Karpas-422 (cell line): ENCODE measurements around the gene ZNF280A. TPM values are rescaled to one million over a fixed set of nuclear protein-coding genes. Genes with fewer than 3 reads are reported as not detected.
"Not testable (repeated sequence)": the region's sequence is repeated elsewhere in the genome, so short reads cannot be mapped to it uniquely, and the experiment has no call there.

ENCODE experiments used
- DNase-seq: peaks from one replicate; pipeline ENCODE4 v3.0.0-alpha.2; 2015
- H2AFZ ChIP-seq: fragments of 200-600 bp; sonication (generic); 2 replicates; pipeline ENCODE4 v1.6.1; 2014; ENCODE audit warnings: antibody characterized with exemption, low read length, mixed read lengths
- H3K27ac ChIP-seq: fragments of 200-600 bp; sonication (generic); 2 replicates; pipeline ENCODE4 v1.5.1; 2014; ENCODE audit warnings: mild to moderate bottlenecking, low read length, moderate library complexity
- H3K27me3 ChIP-seq: fragments of 200-600 bp; sonication (generic); 2 replicates; pipeline ENCODE4 v1.6.1; 2014; ENCODE audit warnings: low read length, mixed read lengths
- H3K36me3 ChIP-seq: fragments of 200-600 bp; sonication (generic); 2 replicates; pipeline ENCODE4 v1.6.1; 2014; ENCODE audit warnings: low read length, mixed read lengths; ENCODE audit not compliant: insufficient read depth
- H3K4me1 ChIP-seq: fragments of 200-600 bp; sonication (generic); 2 replicates; pipeline ENCODE4 v1.6.1; 2014; ENCODE audit warnings: mild to moderate bottlenecking, low read length, mixed read lengths
- H3K4me2 ChIP-seq: fragments of 200-600 bp; sonication (generic); 2 replicates; pipeline ENCODE4 v1.6.1; 2014; ENCODE audit warnings: low read length, low read depth, mild to moderate bottlenecking; ENCODE audit not compliant: poor library complexity, severe bottlenecking
- H3K4me3 ChIP-seq: fragments of 200-600 bp; sonication (generic); 2 replicates; pipeline ENCODE4 v1.5.1; 2014; ENCODE audit warnings: mild to moderate bottlenecking, antibody characterized with exemption, low read length, mixed read lengths
- H3K79me2 ChIP-seq: fragments of 200-600 bp; sonication (generic); 2 replicates; pipeline ENCODE4 v1.6.1; 2014; ENCODE audit warnings: mild to moderate bottlenecking, low read length, mixed read lengths
- H3K9ac ChIP-seq: fragments of 200-600 bp; sonication (generic); 2 replicates; pipeline ENCODE4 v1.6.0; 2014; ENCODE audit warnings: low read length
- H3K9me2 ChIP-seq: fragments of 200-600 bp; sonication (generic), shearing (Covaris generic); replicated peaks from 2 replicates; pipeline ENCODE4 v1.6.0; 2014; ENCODE audit warnings: mild to moderate bottlenecking, low read length, moderate library complexity; ENCODE audit not compliant: insufficient read depth
- H3K9me3 ChIP-seq: fragments of 300-700, 200-600 bp; sonication (generic); 2 replicates; pipeline ENCODE4 v1.6.1; 2014; ENCODE audit warnings: low read length, mixed read lengths
- H4K20me1 ChIP-seq: fragments of 200-600 bp; sonication (generic); 2 replicates; pipeline ENCODE4 v1.6.1; 2014; ENCODE audit warnings: mild to moderate bottlenecking, antibody characterized with exemption, low read length, low read depth; ENCODE audit not compliant: insufficient read depth
- total RNA-seq: library from RNA; depleted of rRNA; stranded (reverse); fragments of >200 nt; shearing (Covaris generic); gene quantifications from 2 replicates; pipeline ENCODE4 v1.2.3, GENCODE V29; 2014; ENCODE audit warnings: low replicate concordance

The ZNF280A gene
- total RNA-seq, 1 experiment from 2014 or later, result not detected

DNA sequence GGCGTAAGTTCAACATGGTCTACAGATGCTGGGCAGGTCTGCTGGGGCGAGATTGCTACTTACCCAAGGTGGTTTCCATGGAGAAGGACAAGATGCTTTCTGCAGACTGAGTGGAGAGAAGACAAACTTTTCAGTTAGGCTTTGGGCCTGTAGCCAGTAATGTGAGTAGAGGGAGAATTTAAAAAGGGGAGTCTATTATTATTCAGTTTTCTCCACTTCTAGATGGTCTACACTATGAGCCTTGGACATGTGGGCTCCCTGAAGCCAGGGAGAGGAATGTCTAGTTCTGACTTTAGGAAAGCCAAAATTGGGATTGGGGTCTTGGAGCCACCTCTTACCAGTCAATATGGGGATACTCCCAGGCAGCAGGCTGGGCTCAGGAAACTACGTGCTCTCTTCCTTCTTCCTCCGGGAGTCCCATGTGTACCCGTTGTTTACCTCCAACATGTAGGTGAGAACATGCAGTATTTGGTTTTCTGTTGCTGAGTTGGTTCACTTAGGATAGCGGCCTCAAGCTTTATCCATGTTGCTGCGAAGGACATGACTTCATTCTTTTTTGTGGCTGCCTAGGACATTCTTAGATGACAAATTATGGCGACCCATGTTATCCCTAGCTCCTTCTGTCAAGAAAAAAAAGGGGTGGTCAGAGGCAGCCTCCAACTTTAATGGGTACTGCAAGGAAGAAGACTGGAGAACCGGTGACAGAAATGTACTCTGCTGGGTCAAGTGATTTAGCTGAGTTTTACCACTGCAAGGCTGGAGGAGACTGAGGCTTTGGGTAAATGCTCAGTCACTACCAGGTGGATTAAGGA, 14.7 kb upstream of the ZNF280A start:
- Histone ChIP-seq H3K27me3 (no peaks in the 10 kb centered on the region), H3K9ac (no peak overlapping the region)

DNA sequence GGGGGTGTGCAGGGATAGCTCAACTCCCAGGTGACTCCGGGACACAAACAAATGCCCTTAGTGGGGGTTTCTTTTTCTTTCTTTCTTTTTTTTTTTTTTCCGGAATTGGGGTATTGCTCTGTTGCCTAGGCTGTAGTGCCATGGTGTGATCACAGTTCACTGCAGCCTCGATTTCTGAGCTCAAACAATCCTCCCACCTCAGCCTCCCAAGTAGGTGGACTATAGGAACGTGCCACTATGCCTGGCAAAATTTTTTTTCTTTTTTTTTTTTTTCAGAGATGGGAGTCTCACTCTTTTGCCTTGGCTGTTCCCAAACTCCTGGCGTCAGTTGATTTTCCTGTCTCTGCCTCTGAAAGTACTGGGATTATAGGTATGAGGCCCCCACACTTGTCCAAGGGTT, 13.8 kb upstream of the ZNF280A start:
- no peak overlapping the region for H3K4me2 ChIP-seq
- H3K36me3 ChIP-seq, result no peaks in the 10 kb centered on the region
- H4K20me1 ChIP-seq, result no peaks in the 10 kb centered on the region
- no peaks in the 10 kb centered on the region for H3K4me1 ChIP-seq
- no peak for DNase-seq
- no peak overlapping the region for H3K27ac ChIP-seq
- H3K9me2 ChIP-seq, result no peaks in the 10 kb centered on the region
- H3K79me2 ChIP-seq, result no peaks in the 10 kb centered on the region
- no peaks in the 10 kb centered on the region for H3K27me3 ChIP-seq
- H3K9ac ChIP-seq, result no peak overlapping the region
- no peaks in the 10 kb centered on the region for H3K9me3 ChIP-seq
- H2AFZ ChIP-seq, result no peak overlapping the region
- H3K4me3 ChIP-seq, result no peak overlapping the region

More for the DNA sequence above, 14.7 kb upstream of the ZNF280A start:
- Histone ChIP-seq H3K4me3 (no peak overlapping the region), H3K4me2 (no peak overlapping the region), H3K9me2 (no peaks in the 10 kb centered on the region), H4K20me1 (no peaks in the 10 kb centered on the region), H3K27ac (no peak overlapping the region), H2AFZ (no peak overlapping the region), H3K4me1 (no peaks in the 10 kb centered on the region), H3K79me2 (no peaks in the 10 kb centered on the region), H3K9me3 (no peaks in the 10 kb centered on the region), H3K36me3 (no peaks in the 10 kb centered on the region)
- DNase-seq, result no peak

DNA sequence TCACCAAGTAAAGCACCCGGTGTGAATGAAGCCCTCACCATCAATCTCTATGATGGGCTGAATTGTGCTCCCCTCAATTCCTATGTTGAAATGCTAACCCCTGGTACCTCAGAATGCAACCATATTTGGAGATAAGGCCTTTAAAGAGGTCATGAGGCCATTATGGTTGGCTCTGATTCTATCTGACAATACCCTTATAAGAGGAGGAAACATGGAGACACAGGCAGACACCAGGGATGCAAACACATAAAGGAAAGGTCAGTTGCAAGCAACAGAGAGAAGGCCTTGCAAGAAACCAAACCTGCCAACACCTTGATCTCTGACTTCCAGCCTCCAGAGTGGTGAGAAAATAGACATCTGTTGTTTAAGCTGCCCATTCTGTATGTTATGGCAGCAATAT, 13.3 kb upstream of the ZNF280A start:
- Histone ChIP-seq H3K79me2 (no peaks in the 10 kb centered on the region), H3K4me2 (no peak overlapping the region), H3K9ac (no peak overlapping the region), H3K27me3 (no peaks in the 10 kb centered on the region), H3K9me3 (no peaks in the 10 kb centered on the region), H3K36me3 (no peaks in the 10 kb centered on the region), H2AFZ (no peak overlapping the region), H3K9me2 (no peaks in the 10 kb centered on the region), H3K27ac (no peak overlapping the region), H3K4me1 (no peaks in the 10 kb centered on the region), H3K4me3 (no peak overlapping the region), H4K20me1 (no peaks in the 10 kb centered on the region)
- DNase-seq, result no peak

DNA sequence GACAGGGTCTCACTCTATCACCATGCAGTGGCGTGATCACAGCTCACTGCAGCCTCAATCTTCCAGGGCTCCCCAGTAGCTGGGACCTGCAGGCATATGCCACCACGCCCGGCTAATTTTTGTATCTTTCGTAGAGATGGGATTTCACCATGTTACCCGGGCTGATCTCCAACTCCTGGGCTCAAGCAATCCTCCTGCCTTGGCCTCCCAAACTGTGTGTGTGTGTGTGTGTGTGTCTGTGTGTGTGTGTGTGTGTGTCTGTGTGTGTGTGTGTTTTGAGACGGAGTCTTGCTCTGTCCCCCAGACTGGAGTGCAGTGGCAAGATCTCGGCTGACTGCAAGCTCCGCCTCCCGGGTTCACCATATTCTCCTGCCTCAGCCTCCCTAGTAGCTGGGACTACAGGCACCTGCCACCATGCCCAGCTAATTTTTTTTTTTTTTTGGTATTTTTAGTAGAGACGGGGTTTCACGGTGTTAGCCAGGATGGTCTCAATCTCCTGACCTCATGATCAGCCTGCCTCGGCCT, 12.5 kb upstream of the ZNF280A start:
- not testable (repeated sequence) for H2AFZ ChIP-seq, H4K20me1 ChIP-seq

DNA sequence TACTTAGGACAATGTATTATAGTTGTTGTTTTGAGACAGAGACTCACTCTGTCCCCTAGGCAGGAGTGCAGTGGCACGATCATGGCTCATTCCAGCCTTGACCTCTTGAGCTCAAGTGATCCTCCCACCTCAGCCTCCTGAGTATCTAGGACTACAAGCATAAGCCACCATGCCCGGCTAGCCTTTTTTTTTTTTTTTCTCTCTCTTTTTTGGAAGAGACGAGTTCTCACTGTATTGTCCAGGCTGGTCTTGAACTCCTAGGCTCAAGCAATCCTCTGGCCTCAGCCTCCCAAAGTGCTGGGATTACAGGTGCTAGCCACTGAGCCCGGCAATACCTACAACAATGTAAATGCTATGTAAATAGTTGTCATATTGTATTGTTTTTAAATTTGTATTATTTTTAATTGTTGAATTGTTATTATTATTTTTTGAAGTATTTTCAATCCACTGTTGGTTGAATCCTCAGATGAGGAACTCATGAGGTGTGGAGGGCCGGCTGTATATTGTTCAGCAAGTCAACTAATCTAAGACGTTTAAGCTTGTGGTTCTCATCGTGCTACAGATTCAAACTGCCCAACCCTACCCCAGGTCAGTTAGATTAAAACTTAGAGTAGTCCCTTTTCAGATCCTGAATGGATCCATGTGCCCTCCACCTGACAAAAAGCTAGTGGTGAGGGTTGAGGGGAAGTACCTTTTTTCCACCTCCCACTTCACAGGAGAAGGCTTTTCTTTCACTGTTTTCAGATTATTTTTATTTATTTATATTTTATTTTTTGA, 11.9 kb upstream of the ZNF280A start:
- Histone ChIP-seq H3K4me1 (no peaks in the 10 kb centered on the region), H3K4me3 (no peak overlapping the region), H3K79me2 (no peaks in the 10 kb centered on the region), H3K9ac (no peak overlapping the region), H3K27ac (no peak overlapping the region), H3K9me3 (no peaks in the 10 kb centered on the region), H4K20me1 (no peaks in the 10 kb centered on the region), H3K27me3 (no peaks in the 10 kb centered on the region), H3K36me3 (no peaks in the 10 kb centered on the region), H2AFZ (no peak overlapping the region), H3K9me2 (no peaks in the 10 kb centered on the region), H3K4me2 (no peak overlapping the region)
- DNase-seq, result no peak

More for the DNA sequence above, 12.5 kb upstream of the ZNF280A start:
- H3K9ac ChIP-seq, H3K4me3 ChIP-seq, H3K27me3 ChIP-seq, H3K9me2 ChIP-seq, DNase-seq, H3K9me3 ChIP-seq, H3K4me2 ChIP-seq, H3K36me3 ChIP-seq, H3K79me2 ChIP-seq, H3K27ac ChIP-seq, H3K4me1 ChIP-seq: not testable (repeated sequence)

GRCh38 chr22:22528780-22529179, 8.7 kb upstream of the ZNF280A start:
- Histone ChIP-seq H3K27ac (no peak overlapping the region), H3K4me3 (no peak overlapping the region), H3K27me3 (no peaks in the 10 kb centered on the region), H3K9me2 (no peaks in the 10 kb centered on the region), H3K9ac (no peak overlapping the region), H3K4me1 (no peaks in the 10 kb centered on the region), H2AFZ (no peak overlapping the region), H3K4me2 (no peak overlapping the region), H4K20me1 (no peaks in the 10 kb centered on the region), H3K9me3 (no peaks in the 10 kb centered on the region), H3K36me3 (no peaks in the 10 kb centered on the region), H3K79me2 (no peaks in the 10 kb centered on the region)
- DNase-seq, result no peak

- H3K36me3 ChIP-seq, result no peaks in the 10 kb centered on the region
- no peaks in the 10 kb centered on the region for H3K4me1 ChIP-seq
- DNase-seq, result no peak
- no peak overlapping the region for H3K4me2 ChIP-seq
- H3K27ac ChIP-seq, result no peak overlapping the region
- H3K9ac ChIP-seq, result no peak overlapping the region
- H2AFZ ChIP-seq, result no peak overlapping the region
- H4K20me1 ChIP-seq, result no peaks in the 10 kb centered on the region
- H3K27me3 ChIP-seq, result no peaks in the 10 kb centered on the region
- no peak overlapping the region for H3K4me3 ChIP-seq
- H3K79me2 ChIP-seq, result no peaks in the 10 kb centered on the region
- no peaks in the 10 kb centered on the region for H3K9me2 ChIP-seq
- H3K9me3 ChIP-seq, result no peaks in the 10 kb centered on the region
Measured at GRCh38 chr22:22527312-22527711, 7.2 kb upstream of the ZNF280A start.

DNA sequence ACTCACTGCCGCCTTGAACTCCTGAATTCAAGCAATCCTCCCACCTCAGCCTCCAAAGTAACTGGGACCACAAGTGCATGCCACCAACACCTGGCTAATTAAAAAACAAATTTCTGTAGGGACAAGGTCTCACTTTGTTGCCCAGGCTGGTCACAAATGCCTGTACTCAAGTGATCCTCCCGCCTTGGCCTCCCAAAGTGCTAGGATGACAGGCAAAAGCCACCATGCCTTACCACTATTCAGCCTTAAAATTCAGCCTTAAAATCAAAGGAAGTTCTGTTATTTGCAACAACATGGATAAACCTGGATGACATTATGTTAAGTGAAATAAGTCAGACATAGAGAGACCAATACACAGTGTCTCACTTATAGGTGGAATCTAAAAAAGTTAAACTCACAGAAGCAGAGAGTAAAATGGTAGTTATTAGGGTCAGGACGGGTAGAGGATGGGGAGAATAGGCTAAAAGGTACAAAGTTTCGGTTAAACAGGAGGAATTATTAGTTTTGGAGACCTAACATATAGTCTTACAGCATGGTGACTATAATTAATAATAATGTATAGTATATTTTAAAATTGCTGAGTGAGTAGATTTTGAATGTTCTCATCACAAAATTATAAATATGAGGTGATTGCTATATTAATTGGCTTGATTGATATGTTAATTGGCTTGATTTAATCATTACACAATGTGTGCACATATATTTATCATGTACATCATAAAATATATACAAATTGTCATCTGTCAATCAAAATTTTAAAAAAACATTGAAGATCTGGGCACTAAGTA, 6.2 kb upstream of the ZNF280A start:
- no peak overlapping the region for H2AFZ ChIP-seq
- H3K27ac ChIP-seq, result no peak overlapping the region
- H3K9ac ChIP-seq, result no peak overlapping the region
- H3K79me2 ChIP-seq, result no peaks in the 10 kb centered on the region
- no peak overlapping the region for H3K4me2 ChIP-seq
- no peaks in the 10 kb centered on the region for H3K4me1 ChIP-seq
- no peaks in the 10 kb centered on the region for H3K9me3 ChIP-seq
- H3K9me2 ChIP-seq, result no peaks in the 10 kb centered on the region
- H3K27me3 ChIP-seq, result no peaks in the 10 kb centered on the region
- H3K36me3 ChIP-seq, result no peaks in the 10 kb centered on the region
- no peak overlapping the region for H3K4me3 ChIP-seq
- H4K20me1 ChIP-seq, result no peaks in the 10 kb centered on the region
- DNase-seq, result no peak
